OCI-LY7 (cell line): ENCODE measurements around the gene RPS15. TPM values are rescaled to one million over a fixed set of nuclear protein-coding genes. Genes with fewer than 3 reads are reported as not detected.
"Not testable (repeated sequence)": the region's sequence is repeated elsewhere in the genome, so short reads cannot be mapped to it uniquely, and the experiment has no call there.

Source experiments
- BruUV-seq: library from RNA; stranded (reverse); fragments of 400-500 nt; replicated peaks from 2 replicates; lab custom pipeline; 2021; lab: Mats Ljungman, UMichigan
- CTCF ChIA-PET: fragments of 300-600 bp; sonication (Branson Sonifier 250); formaldehyde crosslinking; loops from one replicate; lab custom pipeline; 2022; ENCODE audit warnings: antibody characterized with exemption; ENCODE audit not compliant: unreplicated experiment; lab: Charles Lee
- POLR2A ChIA-PET: fragments of 300-600 bp; sonication (Branson Sonifier 250); formaldehyde crosslinking; loops from one replicate; lab custom pipeline; 2022; ENCODE audit warnings: antibody characterized with exemption; lab: Charles Lee
- DNase-seq: peaks from one replicate; pipeline ENCODE4 v3.0.0-alpha.2; 2015; ENCODE audit warnings: low spot score
- H2AFZ ChIP-seq: fragments of 200-600 bp; sonication (generic), shearing (Covaris generic); 2 replicates; pipeline ENCODE4 v1.6.1; 2014; ENCODE audit warnings: mild to moderate bottlenecking, antibody characterized with exemption, low read length, moderate library complexity
- H3K27ac ChIP-seq: fragments of 200-600 bp; sonication (generic); 2 replicates; pipeline ENCODE4 v1.5.1; 2014; ENCODE audit warnings: mixed run types, low read depth, mild to moderate bottlenecking, moderate library complexity, low read length, inconsistent platforms; ENCODE audit not compliant: poor library complexity, severe bottlenecking
- H3K36me3 ChIP-seq: fragments of 200-600 bp; sonication (generic); 2 replicates; pipeline ENCODE4 v1.6.1; 2014; ENCODE audit warnings: mild to moderate bottlenecking, antibody characterized with exemption, low read length, moderate library complexity, mixed read lengths; ENCODE audit not compliant: insufficient read depth
- H3K4me1 ChIP-seq: fragments of 200-600 bp; sonication (generic); 2 replicates; pipeline ENCODE4 v1.5.1; 2014; ENCODE audit warnings: mild to moderate bottlenecking, low read length; ENCODE audit not compliant: insufficient read depth, poor library complexity, severe bottlenecking
- H3K4me2 ChIP-seq: fragments of 200-600 bp; sonication (generic); 2 replicates; pipeline ENCODE4 v1.6.1; 2014; ENCODE audit warnings: mild to moderate bottlenecking, low read length
- H3K4me3 ChIP-seq: fragments of 200-600 bp; sonication (generic); 2 replicates; pipeline ENCODE4 v1.5.1; 2014; ENCODE audit warnings: mild to moderate bottlenecking, low read depth, low read length; ENCODE audit not compliant: poor library complexity, severe bottlenecking
- H3K79me2 ChIP-seq: fragments of 200-600 bp; sonication (generic); 2 replicates; pipeline ENCODE4 v1.6.1; 2016; ENCODE audit warnings: low read depth, mild to moderate bottlenecking, low read length, moderate library complexity, mixed read lengths; ENCODE audit not compliant: insufficient read depth
- H3K9me2 ChIP-seq: fragments of 200-600 bp; sonication (generic); 2 replicates; pipeline ENCODE4 v1.6.1; 2016; ENCODE audit warnings: mild to moderate bottlenecking, low read length, mixed read lengths; ENCODE audit not compliant: insufficient read depth
- H3K9me3 ChIP-seq: fragments of 200-600 bp; sonication (generic); 2 replicates; pipeline ENCODE4 v1.6.1; 2014; ENCODE audit warnings: mild to moderate bottlenecking, mixed run types, low read length, mixed read lengths
- H4K20me1 ChIP-seq: fragments of 200-600 bp; sonication (generic); 2 replicates; pipeline ENCODE4 v1.6.1; 2014; ENCODE audit warnings: mild to moderate bottlenecking, antibody characterized with exemption, low read length, moderate library complexity, mixed read lengths; ENCODE audit not compliant: insufficient read depth
- EZH2phosphoT487 ChIP-seq: fragments of 200-600 bp; sonication (generic); IDR thresholded peaks from 2 replicates; pipeline ENCODE4 v1.6.1; 2018; ENCODE audit warnings: low read depth, borderline replicate concordance, mild to moderate bottlenecking, mixed run types, antibody characterized with exemption, low read length, moderate library complexity, mixed read lengths
- intact Hi-C: fragments of 100-400 bp; cut with micrococcal nuclease; formaldehyde crosslinking; loops from one replicate; pipeline ENCODE4 v1.10.0; 2022; ENCODE audit not compliant: unreplicated experiment
- total RNA-seq, 2 experiments: library from RNA; depleted of rRNA in 1 of 2; stranded (reverse); fragments of >200 nt in 1 of 2; shearing (Covaris generic) in 1 of 2; gene quantifications; 2 replicates each; pipeline ENCODE4 v1.2.3, GENCODE V29; 2014 to 2022
- TF ChIP-seq, protein P1 (sequence below): fragments of 200-600 bp; sonication (generic); conservative IDR thresholded peaks from 2 replicates; pipeline ENCODE4 v1.5.1; 2014; ENCODE audit warnings: mild to moderate bottlenecking, antibody characterized with exemption, low read length, moderate library complexity, mixed read lengths

Gene RPS15
- total RNA-seq, 2 experiments from 2014 or later: 1,860 to 2,068 TPM

DNA sequence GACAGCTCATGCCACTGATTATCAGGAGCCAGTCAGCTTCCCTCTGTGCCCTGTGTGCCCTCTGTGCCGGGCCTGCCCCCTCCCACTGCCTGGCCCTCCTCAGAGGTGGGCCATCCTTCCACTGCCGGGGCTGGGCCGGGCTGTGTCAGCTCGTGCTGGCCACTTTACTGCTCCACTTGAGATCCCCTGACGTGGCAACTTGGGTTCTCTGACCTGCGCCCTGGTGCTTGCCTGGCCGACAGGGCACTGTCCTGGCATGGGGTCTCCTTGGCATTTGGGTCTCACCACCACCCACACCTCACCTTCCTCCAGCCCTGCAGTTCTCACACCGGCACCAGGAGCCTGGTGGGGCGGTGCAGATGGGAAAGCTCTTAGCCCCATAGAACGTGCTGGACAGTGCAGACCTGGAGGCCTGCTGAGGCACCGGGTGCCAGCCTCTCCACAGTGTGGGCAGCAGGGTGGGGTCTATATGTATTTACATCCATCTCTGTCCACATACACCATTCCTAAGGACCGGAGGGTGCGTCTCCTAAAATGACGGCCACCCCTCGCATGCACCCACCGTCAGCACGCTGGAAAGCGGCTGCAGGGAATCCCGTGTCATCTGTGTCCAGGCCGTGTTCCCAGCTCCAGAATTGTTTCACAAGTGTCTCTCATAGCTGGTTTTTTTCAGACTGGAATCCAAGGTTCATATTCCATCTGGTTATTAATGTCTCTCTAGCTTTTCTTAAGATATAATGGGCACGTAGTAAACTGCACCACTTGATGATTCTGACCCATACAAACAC lies 19.1 kb upstream of the RPS15 start:
- H3K36me3 ChIP-seq: peaks cover 94% of the 10 kb centered on the region
- peaks cover 7% of the 10 kb centered on the region; the same call in 1 of the 2 replicates for H4K20me1 ChIP-seq
- H3K79me2 ChIP-seq: peaks cover 42% of the 10 kb centered on the region
- H3K4me3 ChIP-seq: no peak overlapping the region
- no peak overlapping the region for H3K27ac ChIP-seq
- intact Hi-C loops: no loop called here
- no peaks in the 10 kb centered on the region for H3K4me1 ChIP-seq
- no peak for DNase-seq
- ChIA-PET CTCF (no interaction called here), POLR2A (interaction anchor here (0.5 kb wide), 1 partner anchor 95 kb away, joined by 5 read pairs; no protein-coding TSS in a partner anchor)
- H3K9me3 ChIP-seq: no peaks in the 10 kb centered on the region
- H3K4me2 ChIP-seq: no peak overlapping the region
- H2AFZ ChIP-seq: no peak overlapping the region
- no peaks in the 10 kb centered on the region for H3K9me2 ChIP-seq
- TF ChIP-seq, protein P1, sequence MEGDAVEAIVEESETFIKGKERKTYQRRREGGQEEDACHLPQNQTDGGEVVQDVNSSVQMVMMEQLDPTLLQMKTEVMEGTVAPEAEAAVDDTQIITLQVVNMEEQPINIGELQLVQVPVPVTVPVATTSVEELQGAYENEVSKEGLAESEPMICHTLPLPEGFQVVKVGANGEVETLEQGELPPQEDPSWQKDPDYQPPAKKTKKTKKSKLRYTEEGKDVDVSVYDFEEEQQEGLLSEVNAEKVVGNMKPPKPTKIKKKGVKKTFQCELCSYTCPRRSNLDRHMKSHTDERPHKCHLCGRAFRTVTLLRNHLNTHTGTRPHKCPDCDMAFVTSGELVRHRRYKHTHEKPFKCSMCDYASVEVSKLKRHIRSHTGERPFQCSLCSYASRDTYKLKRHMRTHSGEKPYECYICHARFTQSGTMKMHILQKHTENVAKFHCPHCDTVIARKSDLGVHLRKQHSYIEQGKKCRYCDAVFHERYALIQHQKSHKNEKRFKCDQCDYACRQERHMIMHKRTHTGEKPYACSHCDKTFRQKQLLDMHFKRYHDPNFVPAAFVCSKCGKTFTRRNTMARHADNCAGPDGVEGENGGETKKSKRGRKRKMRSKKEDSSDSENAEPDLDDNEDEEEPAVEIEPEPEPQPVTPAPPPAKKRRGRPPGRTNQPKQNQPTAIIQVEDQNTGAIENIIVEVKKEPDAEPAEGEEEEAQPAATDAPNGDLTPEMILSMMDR: no peak
- no peak for TF ChIP-seq EZH2phosphoT487
- no TSS peak for BruUV-seq

GRCh38 chr19:1420085-1420484 lies 18.1 kb upstream of the RPS15 start:
- H2AFZ ChIP-seq, H3K9me3 ChIP-seq, intact Hi-C loops, POLR2A ChIA-PET, H3K4me1 ChIP-seq, BruUV-seq, DNase-seq, H3K9me2 ChIP-seq, CTCF ChIA-PET, H3K27ac ChIP-seq, H3K4me2 ChIP-seq, H3K4me3 ChIP-seq: not testable (repeated sequence)
- Histone ChIP-seq H4K20me1 (peaks cover 13% of the 10 kb centered on the region; the same call in 1 of the 2 replicates), H3K36me3 (peaks cover 94% of the 10 kb centered on the region), H3K79me2 (peaks cover 33% of the 10 kb centered on the region)

DNA sequence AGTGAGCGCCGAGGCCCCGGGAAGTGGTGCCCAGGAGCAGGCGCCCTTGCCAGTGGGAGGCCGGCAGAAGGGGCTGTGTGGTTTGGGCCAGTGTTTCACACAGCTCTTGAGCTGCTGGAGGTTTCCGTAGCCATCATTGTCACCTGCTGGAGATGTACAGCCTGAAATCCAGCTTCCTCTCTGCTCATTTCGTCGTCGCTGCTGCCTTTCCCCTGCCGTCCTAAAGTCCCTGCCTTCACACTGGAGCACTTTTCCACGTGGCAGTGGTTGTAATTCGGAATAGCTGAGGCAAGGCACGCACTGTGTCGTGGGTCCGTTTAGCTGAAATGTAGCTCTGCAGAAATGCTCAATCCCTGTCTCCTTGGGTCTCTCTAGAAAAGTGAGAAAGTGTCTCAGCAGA lies 17.6 kb upstream of the RPS15 start:
- DNase-seq: no peak
- ChIA-PET CTCF (no interaction called here), POLR2A (no interaction called here)
- intact Hi-C loops: no loop called here
- Histone ChIP-seq H3K36me3 (peaks cover 94% of the 10 kb centered on the region), H3K4me3 (no peak overlapping the region), H4K20me1 (peaks cover 12% of the 10 kb centered on the region; the same call in 1 of the 2 replicates), H3K4me2 (no peak overlapping the region), H3K79me2 (peaks cover 27% of the 10 kb centered on the region), H3K27ac (no peak overlapping the region), H3K9me3 (no peaks in the 10 kb centered on the region), H3K4me1 (no peaks in the 10 kb centered on the region), H3K9me2 (no peaks in the 10 kb centered on the region), H2AFZ (no peak overlapping the region)
- BruUV-seq: no TSS peak
- TF ChIP-seq, protein P1: no peak
- no peak for TF ChIP-seq EZH2phosphoT487
